Panc1 (cell line): ENCODE measurements around the gene AQP5. TPM values are rescaled to one million over a fixed set of nuclear protein-coding genes. Genes with fewer than 3 reads are reported as not detected.

ENCODE experiments used
- ATAC-seq: fragments of 200-7000 bp; cut with Tn5 transposase; 2 replicates; pipeline ENCODE4 v1.9.1; 2020; ENCODE audit warnings: mild to moderate bottlenecking, moderate library complexity
- BruUV-seq: library from RNA; stranded (reverse); fragments of 400-500 nt; replicated peaks from 2 replicates; lab custom pipeline; 2021; lab: Mats Ljungman, UMichigan
- CTCF ChIA-PET: fragments of 300-600 bp; sonication (Branson Sonifier 250); formaldehyde crosslinking; loops from one replicate; lab custom pipeline; 2022; ENCODE audit warnings: antibody characterized with exemption; lab: Charles Lee
- POLR2A ChIA-PET: fragments of 300-600 bp; sonication (Branson Sonifier 250); formaldehyde crosslinking; loops from one replicate; lab custom pipeline; 2022; ENCODE audit warnings: antibody characterized with exemption; lab: Charles Lee
- DNase-seq: peaks from one replicate; pipeline ENCODE4 v3.0.0-alpha.2; 2010; ENCODE audit warnings: low read depth, low spot score
- H3K27ac ChIP-seq: 2 replicates; pipeline ENCODE4 v1.5.1; 2011; ENCODE audit warnings: mild to moderate bottlenecking, low read length, inconsistent platforms
- H3K27me3 ChIP-seq: fragments of 200-500 bp; sonication (Bioruptor generic); 2 replicates; pipeline ENCODE4 v1.6.0; 2014; ENCODE audit warnings: low read length, inconsistent platforms; ENCODE audit not compliant: control insufficient read depth, insufficient read depth
- H3K36me3 ChIP-seq: fragments of 200-500 bp; sonication (Bioruptor generic); 2 replicates; pipeline ENCODE4 v1.5.1; 2014; ENCODE audit warnings: inconsistent platforms, mild to moderate bottlenecking, low read length, moderate library complexity; ENCODE audit not compliant: control insufficient read depth, insufficient read depth
- H3K4me1 ChIP-seq: 2 replicates; pipeline ENCODE4 v1.5.1; 2011; ENCODE audit warnings: inconsistent platforms, mild to moderate bottlenecking, low read length, moderate library complexity; ENCODE audit not compliant: control insufficient read depth, insufficient read depth
- H3K4me3 ChIP-seq, 2 experiments: 2 replicates each; pipeline ENCODE4 v1.5.1; 2011 to 2012; ENCODE audit warnings: low read depth in 2 of 2, low read length in 2 of 2, mild to moderate bottlenecking in 2 of 2, inconsistent platforms in 1 of 2, moderate library complexity in 1 of 2
- H3K9me3 ChIP-seq: fragments of 200-500 bp; sonication (Bioruptor generic); 2 replicates; pipeline ENCODE4 v1.5.1; 2014; ENCODE audit warnings: low read depth, mild to moderate bottlenecking, inconsistent platforms, low read length, moderate library complexity; ENCODE audit not compliant: control insufficient read depth, insufficient read depth
- CTCF ChIP-seq: fragments of 450-650 bp; IDR thresholded peaks from 2 replicates; pipeline ENCODE4 v1.5.1; 2017; ENCODE audit warnings: mild to moderate bottlenecking
- POLR2AphosphoS5 ChIP-seq: IDR thresholded peaks from 2 replicates; pipeline ENCODE4 v1.6.1; 2012; ENCODE audit warnings: mild to moderate bottlenecking, low read depth, low read length, moderate library complexity
- REST ChIP-seq, 2 experiments: IDR thresholded peaks; 2 replicates each; pipeline ENCODE4 v1.6.1; 2011 to 2012; ENCODE audit warnings: low read depth in 2 of 2, control low read depth in 1 of 2, low read length in 1 of 2, mild to moderate bottlenecking in 1 of 2, moderate library complexity in 1 of 2; ENCODE audit not compliant: insufficient read depth in 1 of 2
- SIN3A ChIP-seq: IDR thresholded peaks from 2 replicates; pipeline ENCODE4 v1.6.1; 2012; ENCODE audit warnings: low read depth, mild to moderate bottlenecking, low read length, moderate library complexity, borderline replicate concordance; ENCODE audit not compliant: insufficient read depth
- TCF7L2 ChIP-seq: IDR thresholded peaks from 2 replicates; pipeline ENCODE4 v1.6.1; 2011; ENCODE audit warnings: mild to moderate bottlenecking, low read depth, low read length, inconsistent platforms
- in situ Hi-C: cut with HindIII; loops from 2 replicates; pipeline ENCODE4 v1.10.0; 2016; ENCODE audit warnings: low sequenced_read_pairs, low pct_unique_long_range_greater_than_20kb
- intact Hi-C: fragments of 100-400 bp; cut with micrococcal nuclease; formaldehyde crosslinking; loops from one replicate; pipeline ENCODE4 v1.10.0; 2022; ENCODE audit not compliant: unreplicated experiment
- total RNA-seq: library from RNA; stranded (reverse); gene quantifications from one replicate; pipeline ENCODE4 v1.2.1, GENCODE V29; 2021; ENCODE audit not compliant: unreplicated experiment

Gene AQP5
- total RNA-seq, 1 experiment from 2014 or later = 0.72 TPM

DNA sequence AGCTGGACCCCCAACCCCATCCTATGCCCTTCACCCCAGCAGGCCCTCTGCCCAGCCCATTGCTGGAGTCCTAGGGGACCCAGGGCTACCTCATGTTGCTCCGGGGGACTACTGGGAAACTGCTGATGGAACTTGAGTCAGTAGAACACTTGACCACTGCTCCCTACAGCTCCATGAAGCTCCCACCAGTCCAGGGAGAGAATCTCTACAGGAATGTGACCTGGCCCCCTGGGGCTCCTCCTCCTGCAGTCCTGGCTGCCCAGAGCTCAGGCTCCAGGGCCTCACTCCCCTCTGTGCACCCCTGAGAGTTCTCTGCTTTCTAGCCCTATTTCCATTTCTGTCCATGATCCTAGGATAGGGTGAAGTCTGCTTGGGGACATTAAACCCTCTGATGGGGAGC lies 22.0 kb upstream of the AQP5 start:
- no peak for TF ChIP-seq SIN3A
- no peak for TF ChIP-seq POLR2AphosphoS5
- peak overlapping the region; percentile 19; the same call in 1 of the 2 replicates for H3K27ac ChIP-seq
- no peaks in the 10 kb centered on the region for H3K4me1 ChIP-seq
- CTCF ChIA-PET = interaction anchor here (0.6 kb wide), 1 partner anchor 69 kb away, joined by 5 read pairs; no protein-coding TSS in a partner anchor
- POLR2A ChIA-PET = no interaction called here
- BruUV-seq = no TSS peak
- intact Hi-C loops (no loop called here), in situ Hi-C loops (no loop called here)
- DNase-seq (no peak), ATAC-seq (no peak)
- H3K27me3 ChIP-seq = no peaks in the 10 kb centered on the region
- no peaks in the 10 kb centered on the region for H3K9me3 ChIP-seq
- H3K4me3 ChIP-seq = no peak overlapping the region
- no peaks in the 10 kb centered on the region for H3K36me3 ChIP-seq

- H3K36me3 ChIP-seq = no peaks in the 10 kb centered on the region
- DNase-seq = no peak
- ChIA-PET POLR2A (interaction anchor here (0.5 kb wide), 1 partner anchor 44 kb away, joined by 3 read pairs; no protein-coding TSS in a partner anchor), CTCF (interaction anchor here (0.6 kb wide), 2 partner anchors 65 to 174 kb away, joined by 4 to 5 read pairs; no protein-coding TSS in a partner anchor)
- ATAC-seq = no peak
- in situ Hi-C loops = no loop called here
- H3K27ac ChIP-seq = no peak overlapping the region; the same call in 1 of the 2 replicates
- no peaks in the 10 kb centered on the region for H3K9me3 ChIP-seq
- H3K4me3 ChIP-seq = no peak overlapping the region
- TF ChIP-seq REST (IDR thresholded peaks at IDR 0.05; ENCODE audit: insufficient read depth in 1 of 2, low read depth in 2 of 2, low read length in 1 of 2) = no peak
- TF ChIP-seq SIN3A = no peak
- TF ChIP-seq CTCF = no peak
- TF ChIP-seq TCF7L2 = no peak
- TF ChIP-seq POLR2AphosphoS5 = no peak
- peaks cover 13% of the 10 kb centered on the region for H3K4me1 ChIP-seq
- BruUV-seq = no TSS peak
- no peaks in the 10 kb centered on the region for H3K27me3 ChIP-seq
- intact Hi-C loops = no loop called here
Observed at GRCh38 chr12:49941556-49942511, 19.8 kb upstream of the AQP5 start.
